Measurements from ENCODE around the gene ZMIZ1.
"Not testable (repeated sequence)": the region's sequence is repeated elsewhere in the genome, so short reads cannot be mapped to it uniquely, and the experiment has no call there.

Gene ZMIZ1

DNA sequence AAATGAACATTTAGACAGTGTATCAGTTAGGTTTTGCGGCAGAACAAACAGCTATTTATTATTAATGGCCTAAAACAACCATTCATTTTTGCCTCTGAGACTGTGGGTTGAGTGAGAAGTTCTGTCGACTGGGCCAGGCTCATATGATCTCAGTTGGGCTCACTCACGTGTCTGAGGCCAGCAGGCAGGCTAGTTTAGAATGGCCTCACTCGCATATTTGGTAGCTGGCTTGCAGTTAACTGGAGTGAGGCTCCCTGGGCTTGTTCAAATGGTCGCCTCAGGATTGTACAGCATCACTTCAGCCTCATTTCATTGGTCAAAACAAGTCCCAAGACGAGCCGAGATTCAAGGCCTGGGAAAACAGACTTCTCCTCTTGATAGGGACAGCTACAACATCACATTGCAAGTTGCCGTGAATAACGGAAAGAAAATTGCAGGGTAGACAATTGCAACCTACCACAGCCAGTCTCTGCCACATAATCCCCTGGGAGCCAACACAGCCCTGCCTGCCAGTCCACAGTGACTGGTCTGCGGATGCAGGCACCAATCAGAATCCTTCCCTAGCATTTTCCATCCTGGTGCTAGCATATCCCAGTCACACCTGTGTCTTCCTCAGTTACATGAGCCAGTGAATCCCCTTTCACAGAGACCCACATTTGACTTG lies 255.4 kb downstream of the ZMIZ1 start:
- Histone ChIP-seq H3K9me3 (ENCODE audit: control insufficient read depth, insufficient read depth, low read length) (no peaks in the 10 kb centered on the region), H3K4me1 (ENCODE audit: insufficient read depth, low read length) (no peaks in the 10 kb centered on the region; the same call in 1 of the 2 replicates), H3K9ac (ENCODE audit: low read depth, low read length) (no peak overlapping the region), H3K36me3 (ENCODE audit: insufficient read depth, low read length) (no peaks in the 10 kb centered on the region)

DNA sequence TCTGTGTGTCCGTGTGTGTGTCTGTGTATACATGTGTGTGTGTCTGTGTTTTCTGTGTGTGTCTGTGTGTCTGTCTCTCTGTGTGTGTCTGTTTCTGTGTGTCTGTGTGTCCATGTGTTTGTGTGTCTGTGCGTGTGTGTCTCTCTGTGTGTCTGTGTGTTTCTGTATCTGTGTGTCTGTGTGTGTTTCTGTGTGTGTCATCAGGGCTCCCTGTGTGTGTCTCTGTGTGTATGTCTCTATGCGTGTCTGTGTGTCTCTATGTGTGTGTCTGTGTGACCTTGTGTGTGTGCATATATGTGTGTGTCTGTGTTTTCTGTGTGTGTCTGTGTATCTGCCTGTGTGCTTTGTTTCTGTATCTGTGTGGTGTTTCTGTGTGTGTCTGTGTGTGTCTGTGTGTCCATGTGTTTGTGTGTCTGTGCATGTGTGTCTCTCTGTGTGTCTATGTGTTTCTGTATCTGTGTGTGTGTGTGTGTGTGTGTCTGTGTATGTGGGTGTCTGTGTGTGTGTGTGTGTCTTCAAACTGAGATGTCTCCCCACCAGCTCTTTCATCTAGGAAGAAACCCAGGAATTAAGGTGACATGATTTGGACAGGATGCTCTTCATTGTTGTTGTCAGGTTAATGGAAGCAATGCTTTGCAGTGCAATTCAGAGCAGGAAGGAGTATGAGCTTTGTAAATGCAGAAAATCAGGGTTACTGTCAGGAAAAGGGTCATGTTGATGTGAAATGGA lies 257.8 kb downstream of the ZMIZ1 start:
- no peaks in the 10 kb centered on the region for H3K4me1 ChIP-seq (ENCODE audit: insufficient read depth, low read length)
- no peak overlapping the region for H3K9ac ChIP-seq (ENCODE audit: low read depth, low read length)
- H3K9me3 ChIP-seq (ENCODE audit: control insufficient read depth, insufficient read depth, low read length), result no peaks in the 10 kb centered on the region
- H3K36me3 ChIP-seq (ENCODE audit: insufficient read depth, low read length), result no peaks in the 10 kb centered on the region

DNA sequence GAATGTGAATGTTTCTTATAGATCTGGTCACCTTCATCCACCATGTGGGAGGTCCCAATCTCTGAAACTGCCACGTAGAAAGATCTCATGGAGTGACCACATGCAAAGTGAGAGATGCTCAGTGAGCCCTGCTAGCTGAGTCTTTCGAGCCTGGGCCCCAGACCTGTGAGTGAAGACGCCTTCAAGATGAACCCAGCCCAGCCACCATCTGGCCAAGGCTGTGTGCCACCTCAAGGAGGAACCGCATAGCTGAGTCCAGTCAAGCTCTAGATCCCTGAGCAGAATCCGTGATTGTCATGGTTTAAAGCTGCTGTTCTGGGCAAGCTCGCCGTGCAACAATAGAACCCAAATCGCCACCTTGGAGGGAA lies 258.3 kb downstream of the ZMIZ1 start:
- Histone ChIP-seq H3K4me1 (ENCODE audit: insufficient read depth, low read length) (no peaks in the 10 kb centered on the region), H3K9ac (ENCODE audit: low read depth, low read length) (no peak overlapping the region), H3K9me3 (ENCODE audit: control insufficient read depth, insufficient read depth, low read length) (peaks cover 1% of the 10 kb centered on the region; the same call in 1 of the 2 replicates), H3K36me3 (ENCODE audit: insufficient read depth, low read length) (no peaks in the 10 kb centered on the region)

DNA sequence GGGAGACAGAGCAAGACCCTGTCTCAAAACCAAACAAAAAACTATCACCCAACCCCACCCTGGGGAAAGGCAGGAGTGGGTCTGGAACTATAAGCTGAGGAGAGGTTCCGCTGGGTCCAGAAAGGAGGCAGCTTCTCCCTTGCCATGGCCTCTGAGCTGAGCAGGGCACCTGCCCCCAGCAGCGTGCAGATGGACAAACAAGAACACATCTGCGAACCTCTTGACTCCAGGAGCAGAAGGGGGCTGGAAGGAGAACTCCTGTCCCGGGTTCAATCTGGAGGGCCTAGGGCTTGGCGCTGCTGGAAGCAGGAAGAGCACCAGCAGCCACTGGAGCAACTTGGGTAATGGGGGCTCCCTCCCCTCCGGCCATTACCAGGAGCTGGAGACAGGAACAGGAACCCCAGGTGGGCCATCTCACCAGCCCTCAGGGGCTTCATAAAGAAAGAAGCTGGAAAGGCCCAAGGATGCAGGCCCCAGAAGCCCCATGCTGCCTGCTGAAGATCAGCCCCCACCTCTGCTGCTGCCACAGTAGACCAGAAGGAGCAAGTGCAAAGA lies 259.5 kb downstream of the ZMIZ1 start:
- Histone ChIP-seq H3K36me3 (ENCODE audit: insufficient read depth, low read length) (no peaks in the 10 kb centered on the region), H3K4me1 (ENCODE audit: insufficient read depth, low read length) (no peaks in the 10 kb centered on the region), H3K9me3 (ENCODE audit: control insufficient read depth, insufficient read depth, low read length) (peaks cover 2% of the 10 kb centered on the region; the same call in 1 of the 2 replicates), H3K9ac (ENCODE audit: low read depth, low read length) (no peak overlapping the region)

DNA sequence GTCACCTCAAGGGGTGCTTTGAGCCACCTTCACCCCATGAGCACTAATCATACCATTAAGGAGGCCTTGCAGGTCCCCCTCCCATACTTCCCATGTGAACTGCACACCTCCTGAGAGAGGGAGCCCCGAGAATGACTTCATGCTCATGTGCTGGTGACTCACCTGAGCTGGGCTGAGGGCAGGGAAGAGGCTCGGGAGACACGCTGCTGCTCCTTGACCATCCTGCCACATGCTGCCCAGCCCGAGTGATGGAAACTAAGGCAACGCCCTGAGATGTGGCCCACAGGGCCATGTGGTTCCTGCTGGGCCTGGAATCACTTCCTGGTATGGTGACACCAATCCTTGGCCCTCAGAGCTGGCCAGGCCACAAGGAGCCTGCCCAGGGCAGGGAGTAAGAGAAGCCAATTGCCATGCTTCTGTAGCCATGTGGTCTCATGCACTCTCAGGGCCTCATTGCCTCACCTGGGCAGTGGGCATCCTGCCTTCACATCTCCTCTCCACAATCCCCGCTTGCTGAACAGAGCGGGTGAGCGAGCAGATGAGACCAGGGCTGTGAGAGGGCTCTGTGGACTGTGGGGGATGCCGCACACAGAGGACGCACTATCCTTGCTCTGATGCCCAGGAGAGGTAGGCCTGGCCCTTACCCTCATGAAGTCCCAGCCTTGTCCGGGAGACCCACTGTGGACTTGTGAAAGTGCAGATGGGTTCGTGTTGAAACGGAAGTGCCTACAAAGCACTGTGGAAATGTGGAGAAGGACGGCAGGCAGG lies 260.2 kb downstream of the ZMIZ1 start:
- H3K36me3 ChIP-seq (ENCODE audit: insufficient read depth, low read length), result no peaks in the 10 kb centered on the region
- peaks cover 2% of the 10 kb centered on the region; the same call in 1 of the 2 replicates for H3K9me3 ChIP-seq (ENCODE audit: control insufficient read depth, insufficient read depth, low read length)
- H3K4me1 ChIP-seq (ENCODE audit: insufficient read depth, low read length), result no peaks in the 10 kb centered on the region
- H3K9ac ChIP-seq (ENCODE audit: low read depth, low read length), result no peak overlapping the region

DNA sequence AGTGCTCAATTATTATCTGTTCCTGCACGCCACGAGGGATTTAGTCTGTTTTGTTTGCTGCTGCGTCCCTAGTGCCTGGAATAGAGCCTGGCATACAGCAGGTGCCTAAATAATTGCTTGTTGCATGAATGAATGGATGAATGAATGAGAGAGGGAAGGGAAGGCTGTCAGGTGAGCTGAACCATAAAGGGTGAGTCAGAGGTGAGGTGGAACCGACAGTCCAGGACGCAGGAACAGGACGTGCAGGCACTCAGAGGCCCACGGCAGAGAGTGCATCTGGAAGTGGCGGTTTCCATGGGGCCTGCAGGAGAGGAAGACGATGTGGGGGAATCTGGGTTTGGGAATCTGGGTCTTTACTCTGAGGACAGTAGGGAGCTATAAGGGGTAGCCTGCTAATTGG lies 260.8 kb downstream of the ZMIZ1 start:
- Histone ChIP-seq H3K36me3 (ENCODE audit: insufficient read depth, low read length) (no peaks in the 10 kb centered on the region), H3K9ac (ENCODE audit: low read depth, low read length) (no peak overlapping the region), H3K4me1 (ENCODE audit: insufficient read depth, low read length) (no peaks in the 10 kb centered on the region), H3K9me3 (ENCODE audit: control insufficient read depth, insufficient read depth, low read length) (peaks cover 2% of the 10 kb centered on the region; the same call in 1 of the 2 replicates)

DNA sequence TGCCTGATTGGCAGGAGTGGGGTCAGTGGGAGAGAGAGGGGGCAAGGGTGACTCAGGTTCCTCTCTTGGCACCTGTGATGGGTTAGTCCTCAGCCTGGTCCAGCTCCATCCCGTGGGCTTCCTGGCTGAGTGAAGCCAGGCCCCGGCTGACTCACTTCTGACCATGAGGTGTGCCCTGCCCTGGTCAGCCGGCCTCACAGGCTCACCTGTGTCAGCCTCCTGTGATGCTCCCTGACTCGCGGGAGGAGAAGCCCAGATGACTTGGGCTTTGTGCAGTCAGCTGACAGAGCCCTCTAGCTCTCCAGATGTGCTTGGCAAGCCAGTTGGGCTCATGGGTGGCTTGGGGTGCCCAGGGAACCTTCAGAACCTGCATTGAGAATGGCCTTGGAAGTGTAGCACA lies 262.5 kb downstream of the ZMIZ1 start:
- H3K36me3 ChIP-seq (ENCODE audit: insufficient read depth, low read length), result no peaks in the 10 kb centered on the region
- no peak overlapping the region for H3K9ac ChIP-seq (ENCODE audit: low read depth, low read length)
- peaks cover 2% of the 10 kb centered on the region; the same call in 1 of the 2 replicates for H3K9me3 ChIP-seq (ENCODE audit: control insufficient read depth, insufficient read depth, low read length)
- H3K4me1 ChIP-seq (ENCODE audit: insufficient read depth, low read length), result no peaks in the 10 kb centered on the region

DNA sequence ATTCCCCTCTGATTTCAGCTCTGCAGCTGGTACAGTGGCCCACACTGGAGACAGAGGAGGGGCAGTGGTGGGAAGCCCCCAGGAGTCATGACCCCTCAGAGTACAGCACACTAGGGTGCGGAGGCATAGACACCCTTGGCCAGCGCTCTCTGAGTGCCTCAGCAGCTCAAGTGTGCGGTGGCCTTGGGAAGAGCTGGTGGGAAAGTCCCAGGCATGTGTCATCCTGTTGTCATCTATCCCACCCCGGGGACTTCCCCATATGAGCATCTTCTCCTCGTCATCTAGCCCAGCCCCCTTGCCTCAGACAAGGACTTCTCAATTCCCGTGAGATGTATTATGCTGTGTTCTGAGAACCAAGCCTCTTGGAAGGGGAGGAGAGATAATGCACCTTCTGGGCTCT lies 262.9 kb downstream of the ZMIZ1 start:
- Histone ChIP-seq H3K9ac (ENCODE audit: low read depth, low read length) (no peak overlapping the region), H3K9me3 (ENCODE audit: control insufficient read depth, insufficient read depth, low read length) (peaks cover 2% of the 10 kb centered on the region; the same call in 1 of the 2 replicates), H3K36me3 (ENCODE audit: insufficient read depth, low read length) (no peaks in the 10 kb centered on the region), H3K4me1 (ENCODE audit: insufficient read depth, low read length) (no peaks in the 10 kb centered on the region; the same call in 1 of the 2 replicates)

DNA sequence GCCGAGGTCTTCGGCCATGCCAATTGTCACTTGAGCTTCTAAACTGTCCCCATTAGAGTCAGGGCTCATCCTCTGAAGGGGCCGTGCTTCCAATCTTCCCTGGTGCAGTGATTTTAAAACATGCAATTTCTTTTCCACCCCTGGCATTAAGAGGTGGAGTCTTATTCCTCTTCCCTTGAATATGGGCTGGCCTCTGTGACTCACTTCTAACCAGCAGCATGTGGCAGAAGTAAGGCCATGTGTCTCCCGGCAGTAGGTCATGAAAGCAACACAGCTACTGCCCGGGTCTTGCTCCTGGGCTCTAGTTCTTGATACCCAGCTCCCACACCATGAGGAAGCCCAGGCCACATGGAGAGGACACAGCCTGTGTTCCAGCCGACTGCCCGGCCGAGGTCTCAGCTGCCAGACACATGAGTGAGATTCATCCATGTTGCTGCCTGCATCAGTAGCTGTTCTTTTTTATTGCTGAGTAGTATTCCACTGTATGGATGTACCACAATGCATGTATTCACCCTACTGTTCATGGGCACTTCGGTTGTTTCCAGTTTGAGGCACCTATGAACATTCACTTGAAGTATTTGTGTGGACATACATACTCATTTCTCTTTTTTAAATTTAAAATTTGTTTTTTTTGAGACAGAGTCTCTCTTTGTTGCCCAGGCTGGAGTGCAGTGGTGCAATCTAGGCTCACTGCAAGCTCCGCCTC lies 264.0 kb downstream of the ZMIZ1 start:
- H3K36me3 ChIP-seq (ENCODE audit: insufficient read depth, low read length); H3K9ac ChIP-seq (ENCODE audit: low read depth, low read length); H3K4me1 ChIP-seq (ENCODE audit: insufficient read depth, low read length); H3K9me3 ChIP-seq (ENCODE audit: control insufficient read depth, insufficient read depth, low read length): not testable (repeated sequence)

DNA sequence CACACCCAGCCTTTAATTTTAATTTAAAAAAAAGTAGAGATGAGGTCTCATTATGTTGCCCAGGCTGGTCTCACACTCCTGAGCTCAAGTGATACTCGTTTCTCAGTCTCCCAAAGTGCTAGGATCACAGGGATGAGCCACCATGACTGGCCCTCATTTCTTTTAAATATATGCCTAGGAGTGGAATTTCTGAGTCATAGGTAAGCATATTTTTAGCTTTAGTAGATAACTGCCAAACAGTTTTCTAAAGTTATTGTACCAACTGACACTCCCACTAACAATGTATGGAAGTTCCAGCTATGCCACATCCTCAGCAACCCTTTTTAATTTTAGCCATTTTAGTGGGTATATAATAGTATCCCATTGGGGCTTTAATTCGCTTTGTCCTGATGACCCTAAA lies 264.7 kb downstream of the ZMIZ1 start:
- Histone ChIP-seq H3K36me3 (ENCODE audit: insufficient read depth, low read length) (no peaks in the 10 kb centered on the region), H3K9ac (ENCODE audit: low read depth, low read length) (no peak overlapping the region), H3K9me3 (ENCODE audit: control insufficient read depth, insufficient read depth, low read length) (peaks cover 2% of the 10 kb centered on the region; the same call in 1 of the 2 replicates), H3K4me1 (ENCODE audit: insufficient read depth, low read length) (no peaks in the 10 kb centered on the region; the same call in 1 of the 2 replicates)

DNA sequence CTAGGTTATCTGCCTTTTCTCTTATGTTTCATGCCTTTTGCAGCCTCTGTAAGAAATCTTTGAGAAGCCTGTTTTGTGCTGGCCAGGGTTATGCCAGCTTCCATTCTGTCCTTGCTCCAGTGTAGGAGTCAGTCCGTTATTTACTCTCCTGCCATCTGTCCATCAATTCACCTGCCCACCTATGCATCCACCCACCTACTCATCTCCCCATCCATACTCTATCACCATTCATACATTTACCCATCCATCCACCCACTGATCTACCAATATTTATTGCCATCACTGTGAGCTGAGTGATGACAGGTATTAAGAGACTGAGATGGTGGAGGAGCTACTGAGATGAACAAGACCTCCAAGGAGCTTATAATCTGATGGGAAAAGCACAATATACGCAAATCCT lies 265.8 kb downstream of the ZMIZ1 start:
- Histone ChIP-seq H3K4me1 (ENCODE audit: insufficient read depth, low read length) (no peaks in the 10 kb centered on the region; the same call in 1 of the 2 replicates), H3K9me3 (ENCODE audit: control insufficient read depth, insufficient read depth, low read length) (peaks cover 2% of the 10 kb centered on the region; the same call in 1 of the 2 replicates), H3K9ac (ENCODE audit: low read depth, low read length) (no peak overlapping the region), H3K36me3 (ENCODE audit: insufficient read depth, low read length) (no peaks in the 10 kb centered on the region)

DNA sequence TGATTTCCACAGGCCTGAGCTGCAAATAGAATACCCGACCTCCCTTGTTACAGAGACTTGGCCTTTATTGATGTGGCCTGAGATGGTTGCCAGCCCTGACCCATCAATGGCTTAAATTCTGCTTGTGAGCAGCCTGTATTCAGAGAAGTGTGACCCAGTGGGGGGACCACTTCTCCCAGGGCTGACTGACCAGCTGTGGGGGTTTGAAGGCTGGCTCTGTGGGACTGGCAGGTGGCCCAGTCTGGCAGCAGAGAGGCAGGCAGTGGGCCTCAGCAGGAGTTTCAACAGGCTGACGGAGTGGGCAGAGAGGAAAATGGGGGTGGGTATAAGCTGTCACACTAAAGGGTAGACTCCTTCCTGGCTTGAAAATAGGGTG lies 266.3 kb downstream of the ZMIZ1 start:
- Histone ChIP-seq H3K36me3 (ENCODE audit: insufficient read depth, low read length) (no peaks in the 10 kb centered on the region), H3K9me3 (ENCODE audit: control insufficient read depth, insufficient read depth, low read length) (peaks cover 2% of the 10 kb centered on the region; the same call in 1 of the 2 replicates), H3K4me1 (ENCODE audit: insufficient read depth, low read length) (no peaks in the 10 kb centered on the region; the same call in 1 of the 2 replicates), H3K9ac (ENCODE audit: low read depth, low read length) (no peak overlapping the region)

DNA sequence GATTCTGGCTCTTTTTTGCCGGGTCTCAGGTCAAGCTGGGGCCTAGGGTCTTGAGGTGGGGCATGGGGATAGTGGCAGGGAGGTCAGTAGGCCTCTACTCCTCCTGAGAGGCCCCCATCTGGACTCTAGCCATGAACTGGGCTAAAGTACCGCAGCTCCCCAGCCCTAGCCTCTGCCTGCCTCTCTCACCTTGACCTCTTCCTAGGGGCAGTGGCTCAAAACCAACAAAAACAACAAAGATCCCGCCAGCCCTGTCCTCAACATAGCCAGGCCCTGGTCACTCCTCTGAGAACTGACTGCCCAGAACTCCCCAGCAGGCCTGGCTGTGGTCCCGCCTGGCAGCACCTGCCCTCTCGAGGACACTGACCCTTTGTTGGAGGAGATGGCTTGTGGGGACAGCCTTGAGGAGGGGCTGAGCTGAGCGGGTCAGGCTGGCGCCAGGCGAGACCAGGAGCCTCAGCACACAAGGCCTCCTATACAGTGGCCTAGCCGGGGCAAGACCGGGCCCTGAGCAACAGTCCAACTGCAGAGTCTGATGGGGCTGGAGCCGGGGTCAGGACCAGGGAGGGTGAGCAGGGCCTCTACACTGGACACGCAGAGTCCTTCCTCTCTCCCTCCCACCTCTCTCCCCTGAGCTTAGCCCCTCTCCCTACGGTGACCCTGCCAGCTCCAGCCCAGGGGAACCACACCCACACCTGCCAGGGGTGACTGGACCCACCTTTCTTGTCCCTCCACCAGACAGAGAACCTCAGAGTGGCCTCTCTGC lies 266.9 kb downstream of the ZMIZ1 start:
- Histone ChIP-seq H3K9ac (ENCODE audit: low read depth, low read length) (no peak overlapping the region), H3K9me3 (ENCODE audit: control insufficient read depth, insufficient read depth, low read length) (peaks cover 2% of the 10 kb centered on the region; the same call in 1 of the 2 replicates), H3K36me3 (ENCODE audit: insufficient read depth, low read length) (no peaks in the 10 kb centered on the region), H3K4me1 (ENCODE audit: insufficient read depth, low read length) (no peaks in the 10 kb centered on the region; the same call in 1 of the 2 replicates)

Measured in ES-I3 (cell line).